ENCODE measurements around the gene DDX25. TPM values are rescaled to one million over a fixed set of nuclear protein-coding genes. Genes with fewer than 3 reads are reported as not detected.

The DDX25 gene
- total and polyA plus RNA-seq, 2 of the 13 experiments (the other 11 are each of a cell fraction or from before 2014, with no cell fraction given): 0.17 to 0.29 TPM

GRCh38 chr11:125921042-125921441, 16.7 kb downstream of the DDX25 start (continued):
- 0 out of 2 replicates have a peak, but pooled peaks have one; percentile 31 for TF ChIP-seq SMYD3 (CRISPR knock-in tag; IDR thresholded peaks at IDR 0.05)
- TF ChIP-seq NRL (CRISPR knock-in tag; IDR thresholded peaks at IDR 0.05; ENCODE audit: borderline replicate concordance): no peak
- TF ChIP-seq TCF7L2 (IDR thresholded peaks at IDR 0.05; ENCODE audit: low read depth, low read length): no peak
- no peak for TF ChIP-seq ASH2L (IDR thresholded peaks at IDR 0.05; ENCODE audit: insufficient read length, low read depth, low read length)
- no peak for TF ChIP-seq MAFF (IDR thresholded peaks at IDR 0.05; ENCODE audit: low read depth, low read length)
- no peak for TF ChIP-seq PRDM10 (CRISPR knock-in tag; IDR thresholded peaks at IDR 0.05; ENCODE audit: low read depth)
- TF ChIP-seq ARID5B (CRISPR knock-in tag; IDR thresholded peaks at IDR 0.05): peak; percentile 33; the same call in 1 of the 2 replicates
- no peak for TF ChIP-seq FOSL1 (CRISPR knock-in tag; IDR thresholded peaks at IDR 0.05; ENCODE audit: borderline replicate concordance)
- 0 out of 2 replicates have a peak, but pooled peaks have one; percentile 30 for TF ChIP-seq BCL6 (CRISPR knock-in tag; IDR thresholded peaks at IDR 0.05)
- no peak for TF ChIP-seq ZBTB39 (CRISPR knock-in tag; IDR thresholded peaks at IDR 0.05)
- TF ChIP-seq NCOR1 (IDR thresholded peaks at IDR 0.05; ENCODE audit: borderline replicate concordance, low read length): peak; percentile 41; the same call in 1 of the 2 replicates
- no peak for TF ChIP-seq YEATS2 (CRISPR knock-in tag; IDR thresholded peaks at IDR 0.05; ENCODE audit: borderline replicate concordance)
- peak; percentile 25; the same call in 1 of the 2 replicates for TF ChIP-seq ZFX (CRISPR knock-in tag; IDR thresholded peaks at IDR 0.05; ENCODE audit: low read depth)
- TF ChIP-seq ZNF644 (CRISPR knock-in tag; IDR thresholded peaks at IDR 0.05; ENCODE audit: low read depth): peak; percentile 25; the same call in 1 of the 2 replicates
